NOMO-1 (cell line): ENCODE measurements around the gene GPR158.

Experiments used
- DNase-seq, 2 experiments: peaks; one replicate each; lab custom pipeline; 2025; ENCODE audit not compliant: unreplicated experiment in 2 of 2; lab: John Stamatoyannopoulos, UW

The GPR158 gene

DNA sequence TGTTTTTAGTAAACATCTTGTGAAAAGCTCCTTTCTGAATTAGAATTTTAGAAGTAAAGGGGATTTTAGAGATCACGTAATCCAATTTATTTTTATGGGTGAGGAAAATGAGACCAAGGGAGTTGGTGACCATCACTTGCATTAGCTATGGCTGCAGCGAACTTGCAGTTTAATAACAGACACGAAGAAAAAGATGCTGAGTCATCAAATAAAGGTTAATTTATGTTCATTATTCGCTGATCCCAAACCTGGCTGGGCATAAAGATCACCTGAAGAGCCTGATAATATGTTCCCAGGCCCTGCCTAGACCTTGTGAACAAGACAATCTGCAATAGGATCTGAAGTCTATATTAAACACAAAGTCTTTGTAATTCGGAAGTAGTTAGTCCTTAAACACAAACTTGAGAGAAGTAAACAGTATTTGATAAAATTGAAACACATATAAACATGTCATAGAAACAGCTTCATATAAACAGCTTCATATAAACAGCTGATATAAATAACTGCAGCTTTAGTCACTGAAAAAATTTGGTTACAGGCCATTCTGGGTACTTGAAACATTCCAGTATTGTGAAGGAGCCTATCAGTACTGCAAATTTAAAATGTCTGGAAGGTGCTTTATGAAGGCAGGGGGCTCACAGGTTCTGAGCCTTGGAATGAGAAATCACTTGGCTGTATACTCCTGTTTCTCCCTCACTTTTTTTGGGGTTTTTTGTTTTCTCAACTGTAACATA is 16.5 kb downstream of the GPR158 start:
- no peak for DNase-seq

DNA sequence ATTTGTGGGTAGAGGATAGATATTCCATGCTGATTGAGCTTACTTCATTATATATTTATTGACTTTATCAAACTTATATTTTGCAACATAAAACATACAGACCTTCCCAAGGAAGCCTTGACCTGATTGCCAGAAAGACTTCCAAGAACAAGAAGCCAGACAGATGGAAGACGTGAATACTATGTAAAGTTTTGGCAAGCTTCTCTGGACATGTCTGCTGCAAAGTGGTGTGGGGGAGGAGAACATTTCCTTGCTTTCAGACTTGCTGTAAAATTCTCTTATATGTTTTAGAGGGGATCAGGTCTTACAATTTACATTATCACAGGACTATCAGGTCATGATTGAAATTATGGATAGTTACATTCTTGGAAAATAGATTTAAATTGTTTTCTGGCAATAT is 23.4 kb downstream of the GPR158 start:
- DNase-seq = no peak

DNA sequence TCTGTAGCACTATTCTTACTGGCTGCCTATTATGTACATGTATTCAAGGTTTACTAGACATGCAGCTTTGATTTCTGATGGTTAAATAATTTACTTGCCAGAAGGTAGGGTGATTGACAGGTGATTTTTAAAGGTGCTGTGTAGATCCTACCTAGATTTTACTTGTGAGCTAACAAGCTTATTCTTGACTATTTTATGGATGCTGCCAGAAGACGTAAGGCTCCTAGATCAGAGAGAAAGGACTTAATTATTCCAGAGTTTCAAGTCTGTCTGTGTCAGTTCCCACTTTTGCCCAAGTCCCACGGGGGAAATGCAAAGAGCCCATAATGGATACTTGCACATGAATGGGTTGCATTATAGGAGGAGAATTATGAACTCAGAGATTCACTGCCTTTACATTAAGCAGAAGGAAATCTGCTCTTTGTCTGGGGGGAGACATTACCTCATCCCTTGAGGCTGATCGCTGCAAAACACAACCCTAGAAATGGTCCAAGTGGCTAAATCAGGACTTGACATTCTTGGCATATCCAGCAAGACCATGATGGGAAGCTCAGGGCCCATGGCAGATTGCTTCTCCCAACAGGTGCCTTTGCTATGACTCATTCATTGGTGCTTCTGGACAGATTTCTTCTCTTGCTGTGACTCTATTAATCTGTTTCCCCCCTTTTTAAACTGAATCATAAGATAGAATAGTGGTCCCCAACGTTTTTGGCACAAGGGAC is 32.1 kb downstream of the GPR158 start:
- DNase-seq = no peak

DNA sequence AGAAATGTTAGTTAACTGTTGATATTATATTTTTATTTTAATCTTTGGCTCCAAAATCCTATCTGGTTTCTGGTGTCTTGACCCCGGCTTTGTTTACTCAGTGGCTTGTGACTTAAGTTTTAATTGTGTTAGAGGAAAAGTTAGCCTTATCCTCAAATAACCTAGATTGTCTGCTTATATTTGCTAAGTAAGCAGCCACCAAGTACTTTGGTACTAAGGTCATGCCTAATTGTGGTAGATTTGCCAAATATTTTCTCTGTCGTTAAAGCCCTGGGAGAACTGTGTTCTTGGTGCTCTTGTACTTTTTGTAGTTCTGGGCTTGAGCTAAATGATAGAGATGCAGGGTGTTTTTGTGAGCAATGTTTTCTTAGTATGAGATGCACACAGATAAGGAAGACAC is 34.8 kb downstream of the GPR158 start:
- no peak for DNase-seq

DNA sequence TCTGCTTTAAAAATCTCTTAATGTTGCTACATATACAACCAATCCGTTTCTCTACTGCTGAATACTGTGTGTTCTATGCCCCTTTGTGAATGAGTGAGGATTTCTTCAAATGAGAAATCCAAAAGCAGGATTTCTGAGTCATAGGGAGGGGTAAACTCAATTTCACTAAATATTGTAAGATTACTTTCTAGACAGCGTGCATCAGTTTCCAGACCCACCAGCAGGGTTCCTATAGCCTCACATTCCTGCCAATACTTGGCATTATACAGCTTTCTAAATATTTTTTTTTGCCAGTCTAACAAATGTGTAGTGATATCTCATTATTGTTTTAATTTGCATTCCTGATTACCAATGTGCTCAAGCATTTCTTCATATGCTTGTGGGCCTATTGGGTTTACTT is 35.5 kb downstream of the GPR158 start:
- DNase-seq = no peak

- no peak for DNase-seq
These were observed 45.4 kb downstream of the GPR158 start for GRCh38 chr10:25220156-25220555.

GRCh38 chr10:25222085-25222660 is 47.4 kb downstream of the GPR158 start:
- no peak for DNase-seq

GRCh38 chr10:25226775-25227682 is 52.2 kb downstream of the GPR158 start:
- peak in 1 of 2 experiments; percentile 4 for DNase-seq

- DNase-seq = no peak
These were observed 57.0 kb downstream of the GPR158 start for GRCh38 chr10:25231751-25232150.

DNA sequence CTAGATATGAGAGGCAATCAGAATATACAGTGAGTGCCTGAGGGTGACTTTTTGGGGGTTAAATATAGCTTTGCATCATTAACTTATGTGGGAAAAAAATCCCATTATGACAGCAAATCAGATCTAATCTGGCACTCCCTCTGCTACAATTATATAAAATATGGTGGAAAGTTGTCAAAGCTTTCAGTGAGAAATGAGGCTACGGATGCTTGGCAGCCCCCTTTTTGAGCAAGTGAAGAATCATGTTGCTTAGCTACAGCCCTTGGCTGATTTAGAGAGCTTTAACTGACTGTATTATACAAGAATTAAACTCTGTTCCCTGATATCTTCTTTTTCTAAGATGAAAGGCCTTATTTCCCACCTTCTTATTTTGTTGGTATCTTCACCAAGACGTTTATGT is 57.4 kb downstream of the GPR158 start:
- DNase-seq = no peak

- no peak for DNase-seq
These were observed 70.4 kb downstream of the GPR158 start for GRCh38 chr10:25245165-25245564.

DNA sequence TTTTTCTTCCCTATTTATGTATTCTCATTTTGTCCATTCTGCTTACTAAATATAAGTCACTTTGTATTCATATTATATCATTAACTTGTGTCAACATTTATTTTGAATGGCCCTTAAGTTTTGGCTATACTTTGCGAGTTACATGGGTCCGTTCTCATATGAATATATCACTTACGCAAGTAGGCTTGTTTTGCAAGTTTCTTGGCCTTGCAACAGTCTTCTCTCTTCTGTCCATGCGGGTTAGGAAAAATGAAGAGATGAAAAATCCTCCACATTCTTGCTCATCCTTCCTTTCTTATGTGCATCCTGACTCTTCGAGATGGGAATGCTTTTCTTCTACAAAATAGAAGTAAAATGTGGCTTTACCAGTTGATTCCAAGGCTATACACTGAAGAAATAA is 82.8 kb downstream of the GPR158 start:
- peak; percentile 15 to 27 for DNase-seq

DNA sequence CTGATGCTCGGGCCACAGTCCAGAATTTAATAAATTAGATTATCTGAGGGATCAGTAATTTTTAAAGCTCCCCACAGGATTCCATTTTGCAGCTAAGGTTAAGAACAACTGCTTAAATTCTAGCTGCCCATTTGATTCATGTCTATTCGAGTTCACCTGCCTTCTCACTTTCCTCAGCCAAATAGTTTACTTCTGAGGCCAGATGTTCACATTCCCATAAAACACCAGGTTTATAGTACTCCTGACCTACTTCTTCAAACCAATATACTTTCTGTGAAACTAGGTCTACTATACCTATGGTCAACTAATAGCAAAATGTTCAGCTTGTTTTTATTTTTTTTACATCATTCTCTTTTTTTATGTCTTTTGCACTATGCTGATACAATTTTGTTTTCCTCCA is 86.3 kb downstream of the GPR158 start:
- DNase-seq = no peak

DNA sequence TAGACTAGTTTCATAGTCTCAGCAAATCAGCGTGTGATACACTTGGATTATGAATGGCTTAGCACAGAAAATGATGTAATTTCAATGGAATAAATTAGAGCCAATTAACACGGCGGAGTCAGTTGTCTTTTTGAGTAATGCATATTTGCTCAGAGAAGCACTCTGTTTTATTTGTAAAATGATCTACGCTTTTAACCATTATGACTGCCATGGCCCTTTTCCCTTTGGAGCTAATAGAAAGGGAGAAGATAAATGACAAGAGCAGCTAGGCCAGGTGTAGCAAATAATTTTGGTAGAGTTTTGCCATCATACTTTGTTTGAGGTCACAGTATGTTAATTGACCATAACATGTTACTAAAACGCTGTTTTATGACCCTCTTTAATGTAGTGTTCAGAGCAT is 86.8 kb downstream of the GPR158 start:
- no peak for DNase-seq

GRCh38 chr10:25263931-25264330 is 89.1 kb downstream of the GPR158 start:
- no peak for DNase-seq

DNA sequence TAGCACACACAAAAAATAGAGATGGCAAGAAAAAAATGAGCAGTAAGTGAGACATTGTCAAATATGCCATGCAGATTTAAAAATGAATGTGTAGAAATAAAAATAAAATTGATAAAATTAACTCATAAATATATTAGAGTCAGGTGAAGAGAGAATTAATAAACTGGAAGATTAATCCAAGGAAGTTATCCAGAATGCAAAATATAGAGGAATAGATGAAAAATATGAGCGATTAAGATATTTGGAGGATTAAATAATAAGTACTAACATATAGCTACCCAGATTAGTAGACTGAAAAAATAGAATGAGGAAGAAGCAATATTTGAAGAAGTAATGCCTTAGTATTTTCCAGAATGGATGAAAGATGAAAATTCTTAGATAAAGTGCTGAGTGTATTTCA is 103.4 kb downstream of the GPR158 start:
- DNase-seq = no peak

DNA sequence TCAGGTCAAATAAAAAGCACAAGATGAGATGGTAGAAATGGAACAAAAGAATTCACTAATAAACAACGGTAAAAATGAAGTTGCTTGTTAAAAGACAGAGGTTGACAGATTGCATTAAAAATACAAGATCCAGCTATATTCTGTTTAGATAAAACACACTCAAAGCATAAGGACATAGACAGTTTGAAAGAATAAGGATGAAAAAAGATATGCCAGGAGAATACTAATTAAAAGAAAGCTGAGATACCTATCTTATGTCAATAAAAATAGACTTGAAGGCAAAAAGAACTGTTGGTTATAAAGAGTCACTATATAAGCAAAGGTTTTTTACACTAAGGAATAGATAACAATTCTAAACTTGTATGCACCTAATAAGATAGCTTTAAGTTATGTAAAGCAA is 105.3 kb downstream of the GPR158 start:
- no peak for DNase-seq

- no peak for DNase-seq
These were observed 105.8 kb downstream of the GPR158 start for GRCh38 chr10:25280573-25280972.

DNA sequence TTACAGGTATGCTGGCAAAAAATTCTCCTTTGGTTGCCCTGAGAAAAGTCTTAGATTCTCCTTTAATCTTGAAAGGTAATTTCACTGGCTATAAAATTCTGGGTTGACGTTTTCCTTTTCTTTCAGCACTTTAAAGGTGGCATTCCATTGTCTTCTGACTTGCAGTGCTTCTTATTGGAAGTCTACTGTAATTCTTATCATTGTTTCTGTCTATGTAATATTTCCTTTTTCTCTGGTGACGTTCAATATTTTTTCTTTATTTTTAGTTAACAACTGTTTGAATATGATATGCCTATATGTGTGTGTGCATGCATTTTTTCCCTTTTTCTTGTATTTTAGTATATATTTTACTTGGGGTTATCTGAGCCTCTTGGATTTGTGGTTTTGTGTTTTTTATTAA is 111.0 kb downstream of the GPR158 start:
- no peak for DNase-seq

DNA sequence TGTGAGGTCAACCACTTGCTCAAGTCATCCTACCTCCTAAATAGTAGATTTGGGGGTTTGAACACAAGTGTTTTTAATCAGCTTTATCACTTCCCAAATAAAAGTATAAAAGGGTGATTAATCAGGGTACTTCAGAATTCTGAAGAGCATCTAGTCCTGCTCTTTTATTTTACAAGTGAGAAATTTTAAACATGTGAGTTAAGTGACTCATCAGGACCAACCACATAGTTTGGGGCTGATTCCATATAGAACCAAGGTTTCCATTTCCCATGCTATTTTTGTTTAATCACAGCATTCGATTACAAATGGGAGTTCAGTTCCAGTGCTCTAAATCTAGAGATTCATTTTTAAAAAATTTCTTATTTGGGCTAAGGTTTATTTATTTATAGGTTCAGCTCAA is 113.4 kb downstream of the GPR158 start:
- no peak for DNase-seq
